ENCODE measurements around the gene INSL6. TPM values are rescaled to one million over a fixed set of nuclear protein-coding genes. Genes with fewer than 3 reads are reported as not detected.
A peak's percentile ranks its signal among the peaks of the same experiment; 100 is the strongest.

The INSL6 gene
- total and polyA plus RNA-seq, 10 of the 15 experiments (the other 5 are each of a cell fraction or from before 2014, with no cell fraction given): 0.10 to 1.6 (median 0.84) TPM; not detected in 7

DNA sequence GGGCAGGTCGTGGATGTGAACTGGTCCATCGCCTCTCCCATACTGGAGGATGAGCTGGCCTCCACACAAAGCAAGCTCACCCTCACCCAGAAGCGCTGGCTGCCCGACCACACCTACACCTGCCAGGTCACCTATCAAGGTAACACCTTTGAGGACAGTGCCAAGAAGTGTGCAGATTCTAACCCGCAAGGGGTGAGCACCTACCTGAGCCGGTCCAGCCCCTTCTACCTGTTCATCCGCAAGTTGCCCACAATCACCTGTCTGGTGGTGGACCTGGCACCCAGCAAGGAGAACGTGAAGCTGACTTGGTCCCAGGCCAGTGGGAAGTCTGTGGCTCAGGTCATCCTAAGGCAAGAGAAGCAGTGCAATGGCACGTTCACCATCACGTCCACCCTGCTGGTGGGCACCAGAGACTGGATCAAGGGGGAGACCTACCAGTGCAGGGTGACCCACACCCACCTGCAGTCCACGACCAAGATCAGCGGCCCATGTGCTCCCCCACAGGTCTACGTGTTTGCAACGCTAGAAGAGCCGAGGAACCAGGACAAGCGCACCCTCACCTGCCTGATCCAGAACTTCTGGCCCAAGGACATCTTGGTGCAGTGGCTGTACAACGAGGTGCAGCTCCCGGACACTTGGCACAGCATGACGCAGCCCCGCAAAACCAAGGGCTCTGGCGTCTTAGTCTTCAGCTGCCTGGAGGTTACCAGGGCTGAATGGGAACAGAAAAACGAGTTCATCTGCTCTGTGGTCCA lies 71.3 kb downstream of the INSL6 start:
- 97% methylated on average over 22 of the region's 22 CpGs for WGBS (ENCODE audit: insufficient coverage, insufficient replicate concordance, low lambda C conversion rate, missing lambda C conversion rate)

More for the DNA sequence above, 71.3 kb downstream of the INSL6 start:
- ChIA-PET POLR2A (no interaction called here), CTCF (no interaction called here), SMC1A (ENCODE audit: uncharacterized antibody, unreplicated experiment) (no interaction called here), RAD21 (ENCODE audit: unreplicated experiment) (no interaction called here)
- ATAC-seq (no peak), FAIRE-seq (no peak), DNase-seq (ENCODE audit: low read depth, low spot score) (no peak)
- H3K9me3 ChIP-seq (replicated peaks; ENCODE audit: control insufficient read depth, insufficient read depth, low read length): peaks cover 4% of the 10 kb centered on the region; the same call in 2 of the 3 replicates
- H4K20me1 ChIP-seq (ENCODE audit: control insufficient read depth, insufficient read depth): no peaks in the 10 kb centered on the region
- no peak overlapping the region for H2AFZ ChIP-seq (ENCODE audit: control insufficient read depth, low read depth, low read length)
- H3K4me1 ChIP-seq (ENCODE audit: control insufficient read depth, insufficient read depth, low read length): no peaks in the 10 kb centered on the region
- no peaks in the 10 kb centered on the region for H3K27me3 ChIP-seq (replicated peaks in 1 of 2; ENCODE audit: control insufficient read depth in 2 of 2, insufficient read depth in 2 of 2, low read length in 1 of 2)
- no peak overlapping the region for H3K27ac ChIP-seq (ENCODE audit: control insufficient read depth, insufficient read depth)
- H3K4me2 ChIP-seq (ENCODE audit: control insufficient read depth, insufficient read depth): no peak overlapping the region
- in situ Hi-C loops (cut with MboI) (no loop called here), intact Hi-C loops (cut with micrococcal nuclease; ENCODE audit: unreplicated experiment) (no loop called here)
- no peaks in the 10 kb centered on the region for H3K79me2 ChIP-seq (ENCODE audit: control insufficient read depth, insufficient read depth, low read length)
- H3K9ac ChIP-seq (ENCODE audit: control insufficient read depth, insufficient read depth, low read length): no peak overlapping the region
- H3K36me3 ChIP-seq (ENCODE audit: control insufficient read depth in 2 of 2, insufficient read depth in 2 of 2, low read length in 1 of 2): peaks cover 10 to 21% of the 10 kb centered on the region in 2 experiments
- no peak overlapping the region for H3K4me3 ChIP-seq
- TF ChIP-seq POLR2A (IDR thresholded peaks at IDR 0.05; ENCODE audit: low read depth, low read length): peak; percentile 14; the same call in 1 of the 2 replicates
- no peak for TF ChIP-seq YBX1 (IDR thresholded peaks at IDR 0.05)
- BruUV-seq (replicated peaks): no TSS peak

Small RNAs within 50 kb of the gene (small RNA-seq; reads per million reads assigned to genes)
- not detected for gene AL133547.1

Other genes starting within 250 kb of the INSL6 start
- 14.0 and 18.3 TPM in 2 replicates for gene JAK2, start 200.4 kb downstream of the INSL6 start, total RNA-seq (2014; rRNA removed)
- 22.9 and 25.9 TPM in 2 replicates for gene JAK2, start 200.4 kb downstream of the INSL6 start, total RNA-seq (2014; rRNA removed; fragmentation: Illumina TruSeq; extraction: Trizol)
- gene JAK2, start 200.4 kb downstream of the INSL6 start, total RNA-seq (2021): 15.4 and 18.3 TPM in 2 replicates
- 12.4 and 18.2 TPM in 2 replicates for gene JAK2, start 200.4 kb downstream of the INSL6 start, polyA plus RNA-seq (2011; rRNA removed)
- 17.3 and 24.3 TPM in 2 replicates for gene JAK2, start 200.4 kb downstream of the INSL6 start, polyA plus RNA-seq (2014; fragmentation: Illumina TruSeq; extraction: Trizol)
- 1 to 10 TPM; 4.1 to 4.9 TPM for gene JAK2, start 200.4 kb downstream of the INSL6 start, polyA plus RNA-seq (2014; fragmentation: Nextera tagmentation; extraction: Ambion mirVana)
- gene JAK2, start 200.4 kb downstream of the INSL6 start, polyA plus RNA-seq (2014; rRNA removed): 10.4 and 12.4 TPM in 2 replicates
- gene JAK2, start 200.4 kb downstream of the INSL6 start, polyA plus RNA-seq (2016; fragmentation: Nextera tagmentation; extraction: Ambion mirVana): 10 to 100 TPM; 13.4 to 15.1 TPM
- gene INSL4, start 45.8 kb upstream of the INSL6 start, total RNA-seq (2014; rRNA removed): not detected in 2 replicates
- gene INSL4, start 45.8 kb upstream of the INSL6 start, total RNA-seq (2014; rRNA removed; fragmentation: Illumina TruSeq; extraction: Trizol): not detected in 2 replicates
- not detected in 2 replicates for gene INSL4, start 45.8 kb upstream of the INSL6 start, total RNA-seq (2021)
- gene INSL4, start 45.8 kb upstream of the INSL6 start, polyA plus RNA-seq (2011; rRNA removed): not detected in 2 replicates
- 0.03 TPM in 1 of 2 replicates, not detected in the other for gene INSL4, start 45.8 kb upstream of the INSL6 start, polyA plus RNA-seq (2014; fragmentation: Illumina TruSeq; extraction: Trizol)
- gene INSL4, start 45.8 kb upstream of the INSL6 start, polyA plus RNA-seq (2014; fragmentation: Nextera tagmentation; extraction: Ambion mirVana): not detected
- gene INSL4, start 45.8 kb upstream of the INSL6 start, polyA plus RNA-seq (2014; rRNA removed): not detected in 2 replicates
- gene INSL4, start 45.8 kb upstream of the INSL6 start, polyA plus RNA-seq (2016; fragmentation: Nextera tagmentation; extraction: Ambion mirVana): not detected
- gene RLN2, start 119.1 kb upstream of the INSL6 start, total RNA-seq (2014; rRNA removed): 5.8 and 6.0 TPM in 2 replicates
- 5.9 and 7.1 TPM in 2 replicates for gene RLN2, start 119.1 kb upstream of the INSL6 start, total RNA-seq (2014; rRNA removed; fragmentation: Illumina TruSeq; extraction: Trizol)
- 3.3 and 3.9 TPM in 2 replicates for gene RLN2, start 119.1 kb upstream of the INSL6 start, total RNA-seq (2021)
- gene RLN2, start 119.1 kb upstream of the INSL6 start, polyA plus RNA-seq (2011; rRNA removed): 5.3 and 6.1 TPM in 2 replicates
- gene RLN2, start 119.1 kb upstream of the INSL6 start, polyA plus RNA-seq (2014; fragmentation: Illumina TruSeq; extraction: Trizol): 4.4 and 6.6 TPM in 2 replicates
- 10 to 100 TPM; 15.0 to 15.7 TPM for gene RLN2, start 119.1 kb upstream of the INSL6 start, polyA plus RNA-seq (2014; fragmentation: Nextera tagmentation; extraction: Ambion mirVana)
- 4.7 and 5.4 TPM in 2 replicates for gene RLN2, start 119.1 kb upstream of the INSL6 start, polyA plus RNA-seq (2014; rRNA removed)
- 1 to 10 TPM; 6.1 to 8.3 TPM for gene RLN2, start 119.1 kb upstream of the INSL6 start, polyA plus RNA-seq (2016; fragmentation: Nextera tagmentation; extraction: Ambion mirVana)
- gene RLN1, start 154.2 kb upstream of the INSL6 start, total RNA-seq (2014; rRNA removed): 1.1 and 2.0 TPM in 2 replicates
- gene RLN1, start 154.2 kb upstream of the INSL6 start, total RNA-seq (2014; rRNA removed; fragmentation: Illumina TruSeq; extraction: Trizol): 1.5 and 1.6 TPM in 2 replicates
- gene RLN1, start 154.2 kb upstream of the INSL6 start, total RNA-seq (2021): 0.80 and 0.90 TPM in 2 replicates
- 1.6 and 2.4 TPM in 2 replicates for gene RLN1, start 154.2 kb upstream of the INSL6 start, polyA plus RNA-seq (2011; rRNA removed)
- gene RLN1, start 154.2 kb upstream of the INSL6 start, polyA plus RNA-seq (2014; fragmentation: Illumina TruSeq; extraction: Trizol): 0.82 and 1.6 TPM in 2 replicates
- 1 to 10 TPM; 2.7 to 2.8 TPM for gene RLN1, start 154.2 kb upstream of the INSL6 start, polyA plus RNA-seq (2014; fragmentation: Nextera tagmentation; extraction: Ambion mirVana)
- gene RLN1, start 154.2 kb upstream of the INSL6 start, polyA plus RNA-seq (2014; rRNA removed): 0.71 and 1.7 TPM in 2 replicates
- gene RLN1, start 154.2 kb upstream of the INSL6 start, polyA plus RNA-seq (2016; fragmentation: Nextera tagmentation; extraction: Ambion mirVana): 1 to 10 TPM; 2.4 TPM

Data from GM12878 (cell line).